Astrocyte (in vitro differentiated cells and primary cell): ENCODE results near the gene SIRPB1.

ENCODE experiments used
- EZH2 ChIP-seq: IDR thresholded peaks from 2 replicates; pipeline ENCODE4 v1.6.1; 2012; ENCODE audit warnings: mild to moderate bottlenecking, low read length, inconsistent platforms; ENCODE audit not compliant: insufficient read depth
- TF ChIP-seq, protein P1 (sequence below): IDR thresholded peaks from 2 replicates; pipeline ENCODE4 v1.5.1; 2011; ENCODE audit warnings: low read depth, mild to moderate bottlenecking, inconsistent platforms, low read length, moderate library complexity; ENCODE audit not compliant: insufficient read depth

DNA sequence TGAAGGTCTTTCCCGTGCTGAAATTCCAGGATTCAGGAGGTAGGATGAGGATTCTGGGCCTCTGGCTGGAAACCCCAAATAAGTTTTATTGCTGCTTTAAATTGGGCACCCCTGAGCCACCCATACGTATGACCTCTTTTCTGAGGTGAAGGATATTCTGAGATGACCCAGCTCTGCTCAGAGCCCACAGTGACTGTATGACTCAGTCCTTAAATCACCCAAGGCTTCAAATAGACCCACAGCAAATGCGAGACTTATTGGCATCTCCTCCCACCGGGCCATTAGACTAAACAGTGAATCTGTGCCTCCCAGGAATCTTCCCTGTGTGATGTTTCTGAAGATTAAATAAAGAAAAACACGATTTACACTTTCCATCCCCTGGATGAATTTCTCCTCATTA is 28.3 kb upstream of the SIRPB1 start:
- TF ChIP-seq, protein P1, sequence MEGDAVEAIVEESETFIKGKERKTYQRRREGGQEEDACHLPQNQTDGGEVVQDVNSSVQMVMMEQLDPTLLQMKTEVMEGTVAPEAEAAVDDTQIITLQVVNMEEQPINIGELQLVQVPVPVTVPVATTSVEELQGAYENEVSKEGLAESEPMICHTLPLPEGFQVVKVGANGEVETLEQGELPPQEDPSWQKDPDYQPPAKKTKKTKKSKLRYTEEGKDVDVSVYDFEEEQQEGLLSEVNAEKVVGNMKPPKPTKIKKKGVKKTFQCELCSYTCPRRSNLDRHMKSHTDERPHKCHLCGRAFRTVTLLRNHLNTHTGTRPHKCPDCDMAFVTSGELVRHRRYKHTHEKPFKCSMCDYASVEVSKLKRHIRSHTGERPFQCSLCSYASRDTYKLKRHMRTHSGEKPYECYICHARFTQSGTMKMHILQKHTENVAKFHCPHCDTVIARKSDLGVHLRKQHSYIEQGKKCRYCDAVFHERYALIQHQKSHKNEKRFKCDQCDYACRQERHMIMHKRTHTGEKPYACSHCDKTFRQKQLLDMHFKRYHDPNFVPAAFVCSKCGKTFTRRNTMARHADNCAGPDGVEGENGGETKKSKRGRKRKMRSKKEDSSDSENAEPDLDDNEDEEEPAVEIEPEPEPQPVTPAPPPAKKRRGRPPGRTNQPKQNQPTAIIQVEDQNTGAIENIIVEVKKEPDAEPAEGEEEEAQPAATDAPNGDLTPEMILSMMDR, result no peak
- TF ChIP-seq EZH2, result no peak
